ENCODE data around the gene KRT20. TPM values are rescaled to one million over a fixed set of nuclear protein-coding genes. Genes with fewer than 3 reads are reported as not detected.

KRT20 gene
- total and polyA plus RNA-seq, 7 donors = 0.08 to 0.35 (median 0.21) TPM; not detected in 4

GRCh38 chr17:40909755-40910154 lies 24.7 kb upstream of the KRT20 start:
- DNase-seq (no peak), ATAC-seq (peak in 3 of 4 donors; percentile 21 to 44 (median 42))
- peaks cover 0 to 18% (median 2%) of the 10 kb centered on the region in 3 donors for H3K27me3 ChIP-seq (ENCODE audit: insufficient read depth in 3 of 3, low read length in 2 of 3)
- TF ChIP-seq, protein P1, sequence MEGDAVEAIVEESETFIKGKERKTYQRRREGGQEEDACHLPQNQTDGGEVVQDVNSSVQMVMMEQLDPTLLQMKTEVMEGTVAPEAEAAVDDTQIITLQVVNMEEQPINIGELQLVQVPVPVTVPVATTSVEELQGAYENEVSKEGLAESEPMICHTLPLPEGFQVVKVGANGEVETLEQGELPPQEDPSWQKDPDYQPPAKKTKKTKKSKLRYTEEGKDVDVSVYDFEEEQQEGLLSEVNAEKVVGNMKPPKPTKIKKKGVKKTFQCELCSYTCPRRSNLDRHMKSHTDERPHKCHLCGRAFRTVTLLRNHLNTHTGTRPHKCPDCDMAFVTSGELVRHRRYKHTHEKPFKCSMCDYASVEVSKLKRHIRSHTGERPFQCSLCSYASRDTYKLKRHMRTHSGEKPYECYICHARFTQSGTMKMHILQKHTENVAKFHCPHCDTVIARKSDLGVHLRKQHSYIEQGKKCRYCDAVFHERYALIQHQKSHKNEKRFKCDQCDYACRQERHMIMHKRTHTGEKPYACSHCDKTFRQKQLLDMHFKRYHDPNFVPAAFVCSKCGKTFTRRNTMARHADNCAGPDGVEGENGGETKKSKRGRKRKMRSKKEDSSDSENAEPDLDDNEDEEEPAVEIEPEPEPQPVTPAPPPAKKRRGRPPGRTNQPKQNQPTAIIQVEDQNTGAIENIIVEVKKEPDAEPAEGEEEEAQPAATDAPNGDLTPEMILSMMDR (IDR thresholded peaks at IDR 0.05) = no peak
- WGBS, 3 donors = 55 to 62% (median 61%) methylated on average over 4 of the region's 4 CpGs
- H3K9me3 ChIP-seq = no peaks in the 10 kb centered on the region
- peaks cover 17% of the 10 kb centered on the region for H3K4me1 ChIP-seq
- peak overlapping the region; percentile 49 for H3K27ac ChIP-seq
- no peak overlapping the region for H3K4me3 ChIP-seq
- H3K36me3 ChIP-seq (ENCODE audit: insufficient read depth in 1 of 2, low read depth in 1 of 2) = no peaks in the 10 kb centered on the region
- intact Hi-C loops (cut with DNase I) = loop anchor here (2.0 to 10.0 kb wide), 5 partner anchors 413 to 738 kb away; no protein-coding TSS in a partner anchor

GRCh38 chr17:40909351-40909750 lies 24.3 kb upstream of the KRT20 start:
- H3K4me1 ChIP-seq = peaks cover 17% of the 10 kb centered on the region
- intact Hi-C loops (cut with DNase I) = loop anchor here (2.0 to 10.0 kb wide), 5 partner anchors 413 to 738 kb away; no protein-coding TSS in a partner anchor
- H3K9me3 ChIP-seq = no peaks in the 10 kb centered on the region
- H3K27ac ChIP-seq = no peak overlapping the region
- H3K27me3 ChIP-seq (ENCODE audit: insufficient read depth in 3 of 3, low read length in 2 of 3) = peaks cover 0 to 22% (median 2%) of the 10 kb centered on the region in 3 donors
- no peaks in the 10 kb centered on the region for H3K36me3 ChIP-seq (ENCODE audit: insufficient read depth in 1 of 2, low read depth in 1 of 2)
- 0 to 3% (median 1%) methylated on average over 5 of the region's 5 CpGs for WGBS, 3 donors
- ATAC-seq (peak; percentile 96 to 98 (median 96)), DNase-seq (peak; percentile 56 to 85)
- H3K4me3 ChIP-seq = no peak overlapping the region
- TF ChIP-seq, protein P1 (IDR thresholded peaks at IDR 0.05) = peak; percentile 80

DNA sequence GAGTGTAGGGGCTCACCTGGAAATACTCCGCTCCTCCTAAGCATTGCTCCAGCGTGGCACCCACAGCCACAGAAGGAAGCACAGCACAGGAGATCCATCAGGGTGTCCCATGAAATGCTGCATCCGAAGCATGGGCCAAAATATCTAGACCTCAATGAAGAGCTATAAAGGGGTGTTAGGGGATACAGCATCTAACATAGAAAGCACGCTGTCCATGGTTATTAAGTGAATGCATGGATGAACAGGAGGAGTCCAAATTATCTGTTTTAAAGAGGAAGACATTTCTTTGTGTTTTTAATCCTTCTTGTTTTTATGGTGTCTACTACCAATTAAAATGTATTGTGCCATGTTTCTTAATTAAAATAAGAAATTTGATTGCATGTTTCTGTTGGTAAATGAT lies 21.6 kb upstream of the KRT20 start:
- H3K4me1 ChIP-seq = peaks cover 17% of the 10 kb centered on the region
- no peaks in the 10 kb centered on the region for H3K9me3 ChIP-seq
- no peak overlapping the region for H3K4me3 ChIP-seq
- 79 to 83% (median 80%) methylated on average over 4 of the region's 4 CpGs for WGBS, 3 donors
- no peak for ATAC-seq
- DNase-seq = no peak
- peaks cover 0 to 24% (median 2%) of the 10 kb centered on the region in 3 donors for H3K27me3 ChIP-seq (ENCODE audit: insufficient read depth in 3 of 3, low read length in 2 of 3)
- TF ChIP-seq, protein P1 (IDR thresholded peaks at IDR 0.05) = no peak
- intact Hi-C loops (cut with DNase I) = loop anchor here (2.0 to 10.0 kb wide), 4 partner anchors 418 to 756 kb away; no protein-coding TSS in a partner anchor
- no peaks in the 10 kb centered on the region for H3K36me3 ChIP-seq (ENCODE audit: insufficient read depth in 1 of 2, low read depth in 1 of 2)
- H3K27ac ChIP-seq = no peak overlapping the region

GRCh38 chr17:40905370-40905769 lies 20.3 kb upstream of the KRT20 start:
- Histone ChIP-seq H3K36me3 (ENCODE audit: insufficient read depth in 1 of 2, low read depth in 1 of 2) (no peaks in the 10 kb centered on the region), H3K27me3 (ENCODE audit: insufficient read depth in 3 of 3, low read length in 2 of 3) (peaks cover 0 to 28% (median 2%) of the 10 kb centered on the region in 3 donors), H3K4me1 (peaks cover 10% of the 10 kb centered on the region), H3K9me3 (no peaks in the 10 kb centered on the region), H3K27ac (no peak overlapping the region), H3K4me3 (no peak overlapping the region)
- ATAC-seq (no peak), DNase-seq (no peak)
- intact Hi-C loops (cut with DNase I) = loop anchor here (5.0 to 10.0 kb wide), 3 partner anchors 419 to 742 kb away; no protein-coding TSS in a partner anchor
- WGBS, 3 donors = 56 to 65% (median 62%) methylated on average over 5 of the region's 5 CpGs
- TF ChIP-seq, protein P1 (IDR thresholded peaks at IDR 0.05) = no peak
